Esophagus (tissue), 2 donors: ENCODE results near the gene PLCXD1. TPM values are rescaled to one million over a fixed set of nuclear protein-coding genes. Genes with fewer than 3 reads are reported as not detected.
"Not testable (repeated sequence)": the region's sequence is repeated elsewhere in the genome, so short reads cannot be mapped to it uniquely, and the experiment has no call there.

Source experiments
- H3K27ac ChIP-seq, 2 donors: one replicate each; pipeline ENCODE4 v1.5.1; 2013; ENCODE audit warnings: low read depth in 2 of 2, mild to moderate bottlenecking in 2 of 2, inconsistent platforms in 1 of 2, low read length in 1 of 2, moderate library complexity in 1 of 2
- H3K27me3 ChIP-seq, 2 donors: one replicate each; pipeline ENCODE4 v1.6.1; 2013; ENCODE audit warnings: low read length in 2 of 2, control low read depth in 1 of 2, mild to moderate bottlenecking in 1 of 2; ENCODE audit not compliant: insufficient read depth in 2 of 2, control insufficient read depth in 1 of 2
- H3K36me3 ChIP-seq, 2 donors: one replicate each; pipeline ENCODE4 v1.6.1; 2013; ENCODE audit warnings: low read length in 1 of 2; ENCODE audit not compliant: control insufficient read depth in 2 of 2, insufficient read depth in 2 of 2
- H3K4me1 ChIP-seq, 2 donors: one replicate each; pipeline ENCODE4 v1.6.1; 2013; ENCODE audit warnings: low read length in 1 of 2; ENCODE audit not compliant: control insufficient read depth in 2 of 2, insufficient read depth in 2 of 2
- H3K4me3 ChIP-seq, 2 donors: one replicate each; pipeline ENCODE4 v1.5.1; 2013; ENCODE audit warnings: low read length in 2 of 2, mild to moderate bottlenecking in 2 of 2, low read depth in 1 of 2, moderate library complexity in 1 of 2
- H3K9me3 ChIP-seq, 2 donors: one replicate each; pipeline ENCODE4 v1.6.1; 2013; ENCODE audit warnings: mild to moderate bottlenecking in 2 of 2, low read depth in 1 of 2, low read length in 1 of 2, moderate library complexity in 1 of 2; ENCODE audit not compliant: control insufficient read depth in 2 of 2, insufficient read depth in 1 of 2
- WGBS, 2 donors: extraction: QIAGEN DNeasy Blood & Tissue Kit; methylation state at CpG; one replicate each; pipeline ENCODE4 v1.1.7; 2013; 5-methylcytosine and 5-hydroxymethylcytosine counted together
- polyA plus RNA-seq, 2 donors: library from polyadenylated mRNA; stranded (reverse); fragments of 200-250 nt; gene quantifications; one replicate each; pipeline ENCODE4 v1.2.3, GENCODE V29; 2013
- donor health status: healthy with polysubstance abuse.
- donor health status: Bipolar disorder and iron deficiency.

The PLCXD1 gene
- polyA plus RNA-seq, 2 donors = 14.5 to 19.3 TPM

GRCh38 chrX:261919-262352, 19.2 kb upstream of the PLCXD1 start:
- no peaks in the 10 kb centered on the region for H3K9me3 ChIP-seq
- no peak overlapping the region for H3K4me3 ChIP-seq
- 71 to 79% methylated on average over 12 of the region's 12 CpGs for WGBS, 2 donors
- no peaks in the 10 kb centered on the region for H3K36me3 ChIP-seq
- H3K4me1 ChIP-seq = no peaks in the 10 kb centered on the region
- H3K27ac ChIP-seq = no peak overlapping the region
- no peaks in the 10 kb centered on the region for H3K27me3 ChIP-seq

DNA sequence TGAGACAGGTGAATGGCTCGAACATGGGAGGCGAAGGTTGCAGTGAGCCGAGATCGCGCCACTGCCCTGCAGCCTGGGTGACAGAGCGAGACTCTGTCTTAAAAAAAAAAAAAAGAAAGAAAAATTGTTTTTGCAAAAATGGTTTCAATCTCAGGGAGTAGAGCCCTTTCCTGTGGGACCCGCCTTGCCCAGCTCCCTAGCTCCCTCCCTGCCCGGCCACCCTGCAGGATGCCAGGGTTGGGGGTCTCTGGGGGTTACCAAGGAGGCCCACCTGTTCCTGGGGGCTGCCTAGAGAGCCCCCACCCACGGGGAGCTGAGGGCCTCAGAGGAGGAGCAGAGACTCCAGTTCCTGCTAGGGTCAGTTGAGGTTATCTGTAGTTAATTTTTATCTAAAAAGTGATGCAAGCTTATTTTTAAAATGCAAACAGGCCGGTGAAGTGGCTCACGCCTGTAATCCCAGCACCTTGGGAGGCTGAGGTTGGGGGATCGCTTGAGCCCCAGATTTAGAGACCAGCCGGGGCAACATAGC, 18.7 kb upstream of the PLCXD1 start:
- Histone ChIP-seq H3K9me3 (no peaks in the 10 kb centered on the region), H3K4me3 (no peak overlapping the region), H3K27ac (no peak overlapping the region), H3K4me1 (no peaks in the 10 kb centered on the region), H3K27me3 (no peaks in the 10 kb centered on the region), H3K36me3 (no peaks in the 10 kb centered on the region)
- 63 to 79% methylated on average over 13 of the region's 13 CpGs for WGBS, 2 donors

- H3K27me3 ChIP-seq, H3K9me3 ChIP-seq, H3K4me1 ChIP-seq, H3K27ac ChIP-seq, H3K36me3 ChIP-seq, H3K4me3 ChIP-seq: not testable (repeated sequence)
- 83 to 93% methylated on average over 16 of the region's 16 CpGs for WGBS, 2 donors
Observed at GRCh38 chrX:264006-264405, 17.2 kb upstream of the PLCXD1 start.

GRCh38 chrX:264634-265455, 16.3 kb upstream of the PLCXD1 start:
- Histone ChIP-seq H3K36me3 (no peaks in the 10 kb centered on the region), H3K9me3 (no peaks in the 10 kb centered on the region), H3K4me1 (no peaks in the 10 kb centered on the region), H3K27ac (no peak overlapping the region), H3K27me3 (no peaks in the 10 kb centered on the region), H3K4me3 (no peak overlapping the region)
- 77 to 82% methylated on average over 16 of the region's 16 CpGs for WGBS, 2 donors

GRCh38 chrX:265502-265901, 15.7 kb upstream of the PLCXD1 start:
- Histone ChIP-seq H3K36me3 (no peaks in the 10 kb centered on the region), H3K4me3 (no peak overlapping the region), H3K4me1 (no peaks in the 10 kb centered on the region), H3K9me3 (no peaks in the 10 kb centered on the region), H3K27ac (no peak overlapping the region), H3K27me3 (no peaks in the 10 kb centered on the region)
- 83 to 85% methylated on average over 8 of the region's 8 CpGs for WGBS, 2 donors

GRCh38 chrX:267771-268261, 13.4 kb upstream of the PLCXD1 start:
- WGBS, 2 donors = 85 to 89% methylated on average over 33 of the region's 33 CpGs

GRCh38 chrX:270848-271367, 10.3 kb upstream of the PLCXD1 start:
- Histone ChIP-seq H3K36me3 (no peaks in the 10 kb centered on the region), H3K4me1 (peaks cover 0 to 2% of the 10 kb centered on the region in 2 donors), H3K27me3 (no peaks in the 10 kb centered on the region), H3K27ac (no peak overlapping the region), H3K9me3 (no peaks in the 10 kb centered on the region), H3K4me3 (no peak overlapping the region)
- WGBS, 2 donors = 88 to 90% methylated on average over 21 of the region's 21 CpGs

More at GRCh38 chrX:267771-268261, 13.4 kb upstream of the PLCXD1 start:
- Histone ChIP-seq H3K4me3 (no peak overlapping the region), H3K9me3 (no peaks in the 10 kb centered on the region), H3K27me3 (no peaks in the 10 kb centered on the region), H3K27ac (no peak overlapping the region), H3K36me3 (no peaks in the 10 kb centered on the region), H3K4me1 (no peaks in the 10 kb centered on the region)

DNA sequence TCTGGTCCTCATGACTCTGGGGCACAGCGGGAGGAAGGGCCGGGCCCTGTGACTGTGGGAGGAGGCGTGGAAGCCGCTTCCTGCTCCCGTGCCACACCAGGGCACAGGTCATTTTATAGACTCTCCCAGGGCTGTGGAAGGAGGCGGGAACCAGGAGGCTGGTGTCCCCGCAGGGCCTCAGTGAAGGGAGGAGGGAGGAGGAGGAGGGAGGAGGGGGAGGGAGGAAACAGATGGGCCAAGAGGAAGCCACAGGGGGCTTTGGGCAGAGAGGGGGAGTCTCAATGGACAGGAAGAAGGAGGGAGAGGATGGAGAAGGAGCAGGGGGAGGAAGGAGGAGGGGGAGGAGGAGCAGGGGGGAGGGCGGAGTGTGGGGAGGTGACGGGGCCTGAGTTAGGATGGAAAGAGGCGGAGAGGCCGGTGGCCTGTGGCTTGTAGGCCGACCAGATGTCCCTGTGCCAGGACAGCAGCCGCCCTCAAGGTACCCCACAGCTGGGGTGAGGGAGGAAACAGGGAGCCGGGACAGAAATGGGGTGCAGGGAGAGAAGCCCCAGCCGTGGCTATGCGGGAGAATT, 6.2 kb upstream of the PLCXD1 start:
- whole genome bisulfite sequencing, 2 donors = 70 to 77% methylated on average over 16 of the region's 16 CpGs
- Histone ChIP-seq H3K36me3 (no peaks in the 10 kb centered on the region), H3K4me1 (peaks cover 0 to 2% of the 10 kb centered on the region in 2 donors), H3K4me3 (no peak overlapping the region), H3K27me3 (no peaks in the 10 kb centered on the region), H3K27ac (peak overlapping the region in 1 of 2 donors; percentile 0), H3K9me3 (no peaks in the 10 kb centered on the region)

- Histone ChIP-seq H3K36me3 (no peaks in the 10 kb centered on the region), H3K27me3 (no peaks in the 10 kb centered on the region), H3K27ac (peak overlapping the region in 1 of 2 donors; percentile 0), H3K9me3 (no peaks in the 10 kb centered on the region), H3K4me3 (peak overlapping the region; percentile 61 to 73), H3K4me1 (peaks cover 0 to 2% of the 10 kb centered on the region in 2 donors)
- WGBS, 2 donors = 39 to 45% methylated on average over 29 to 32 of the region's 32 CpGs
Observed at GRCh38 chrX:275476-275966, 5.7 kb upstream of the PLCXD1 start.
